CD4-positive, alpha-beta memory T cell (primary cell): Measurements from ENCODE around the gene SYMPK. TPM values are rescaled to one million over a fixed set of nuclear protein-coding genes. Genes with fewer than 3 reads are reported as not detected.

Source experiments
- CTCF ChIA-PET: fragments of 350-600 bp; sonication (Branson Sonifier 250); formaldehyde crosslinking; loops from one replicate; lab custom pipeline; 2021; ENCODE audit warnings: inconsistent platforms; ENCODE audit not compliant: partially characterized antibody; lab: Charles Lee
- POLR2A ChIA-PET: fragments of 350-600 bp; sonication (Branson Sonifier 250); formaldehyde crosslinking; loops from one replicate; lab custom pipeline; 2021; ENCODE audit not compliant: partially characterized antibody; lab: Charles Lee
- DNase-seq, 5 donors: peaks; one replicate each; pipeline versions ENCODE4 v3.0.0 to v3.0.0-alpha.2; 2020 to 2022; ENCODE audit warnings: mixed read lengths in 1 of 5
- H3K27ac ChIP-seq: one replicate; pipeline ENCODE4 v1.7.0; 2013; ENCODE audit warnings: low read depth, low read length
- H3K27me3 ChIP-seq: 2 replicates; pipeline ENCODE4 v1.7.0; 2013; ENCODE audit warnings: mild to moderate bottlenecking, low read length, moderate library complexity; ENCODE audit not compliant: insufficient read depth
- H3K36me3 ChIP-seq: 2 replicates; pipeline ENCODE4 v1.7.0; 2013; ENCODE audit warnings: mild to moderate bottlenecking, low read length, moderate library complexity; ENCODE audit not compliant: insufficient read depth
- H3K4me1 ChIP-seq: 2 replicates; pipeline ENCODE4 v1.7.0; 2013; ENCODE audit warnings: mild to moderate bottlenecking, low read length, moderate library complexity; ENCODE audit not compliant: insufficient read depth
- H3K4me3 ChIP-seq, 2 donors: one replicate each; pipeline ENCODE4 v1.7.0; 2013; ENCODE audit warnings: low read length in 2 of 2, mild to moderate bottlenecking in 1 of 2
- H3K9me3 ChIP-seq, 2 donors: one replicate each; pipeline ENCODE4 v1.7.0; 2013; ENCODE audit warnings: low read length in 2 of 2, control low read depth in 1 of 2; ENCODE audit not compliant: control insufficient read depth in 1 of 2
- H3K27ac Mint-ChIP-seq, 7 donors: one replicate each; pipeline ENCODE4 v1.8.0; 2020 to 2021; ENCODE audit warnings: mixed read lengths in 7 of 7, mild to moderate bottlenecking in 6 of 7, inconsistent platforms in 3 of 7, moderate library complexity in 3 of 7
- H3K27me3 Mint-ChIP-seq, 2 donors: one replicate each; pipeline ENCODE4 v1.8.0; 2020 to 2021; ENCODE audit warnings: mixed read lengths in 2 of 2
- H3K36me3 Mint-ChIP-seq, 2 donors: one replicate each; pipeline ENCODE4 v1.8.0; 2020 to 2021; ENCODE audit warnings: mixed read lengths in 2 of 2, inconsistent platforms in 1 of 2, mild to moderate bottlenecking in 1 of 2
- H3K4me1 Mint-ChIP-seq, 4 donors: one replicate each; pipeline ENCODE4 v1.8.0; 2020 to 2021; ENCODE audit warnings: mixed read lengths in 4 of 4, mild to moderate bottlenecking in 1 of 4
- H3K4me3 Mint-ChIP-seq, 8 donors: one replicate each; pipeline ENCODE4 v1.8.0; 2020 to 2021; ENCODE audit warnings: mixed read lengths in 8 of 8, mild to moderate bottlenecking in 7 of 8, moderate library complexity in 6 of 8, inconsistent platforms in 3 of 8
- H3K9me3 Mint-ChIP-seq, 8 donors: one replicate each; pipeline ENCODE4 v1.8.0; 2020 to 2021; ENCODE audit warnings: mixed read lengths in 8 of 8, mild to moderate bottlenecking in 5 of 8, inconsistent platforms in 3 of 8, moderate library complexity in 1 of 8
- intact Hi-C: fragments of 100-400 bp; cut with micrococcal nuclease; formaldehyde crosslinking; loops from one replicate; pipeline ENCODE4 v1.15.1; 2023
- polyA plus RNA-seq, 2 donors: library from polyadenylated mRNA; unstranded; fragments of 300-500 nt; fragmentation: Illumina TruSeq; gene quantifications; one replicate each; pipeline ENCODE4 v1.2.3, GENCODE V29; 2021
- total RNA-seq, 2 experiments: library from RNA; stranded (reverse); gene quantifications; one replicate each; pipeline ENCODE4 v1.2.3, GENCODE V29; 2021

The SYMPK gene
- total and polyA plus RNA-seq, 4 experiments from 2014 or later = 6.0 to 98.2 (median 55.7) TPM

DNA sequence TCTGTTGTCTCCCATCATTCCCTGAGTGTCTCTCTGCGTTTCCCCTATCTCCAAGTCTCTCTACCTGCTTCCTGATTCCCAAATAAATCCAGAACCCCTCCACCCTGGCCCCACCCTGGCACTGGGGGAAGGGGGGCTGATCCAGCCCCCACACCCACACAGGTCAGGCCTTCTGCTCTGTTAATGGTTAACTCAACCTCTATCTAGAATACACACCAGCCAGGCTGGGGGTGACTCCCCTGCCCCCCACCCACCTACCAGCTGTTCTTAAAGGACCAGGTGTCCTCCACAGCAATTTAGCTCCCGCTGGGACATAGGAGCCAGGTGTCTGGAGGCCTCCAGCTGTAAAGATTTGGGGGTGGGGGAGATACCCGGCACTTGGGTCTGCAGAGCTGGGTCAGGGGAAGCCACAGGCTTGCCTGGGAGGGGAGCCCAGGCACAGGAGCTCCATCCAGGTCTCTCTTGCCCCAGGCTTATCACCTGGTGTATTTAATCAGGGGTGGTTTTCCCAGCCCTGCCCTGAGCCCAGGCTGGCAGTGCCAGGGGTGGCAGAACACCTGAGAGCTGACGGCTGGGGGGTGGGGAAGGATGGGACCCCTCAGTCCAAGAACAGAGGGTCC lies 19.1 kb upstream of the SYMPK start:
- CTCF ChIA-PET = interaction anchor here (0.7 to 4.2 kb wide), 7 partner anchors 11 to 83 kb away, joined by 4 to 38 read pairs (median 4); partner anchors contain the start of genes FOXA3, MYPOP and SYMPK
- Histone ChIP-seq H3K4me1 (peaks cover 43% of the 10 kb centered on the region), H3K27ac (no peak overlapping the region)

DNA sequence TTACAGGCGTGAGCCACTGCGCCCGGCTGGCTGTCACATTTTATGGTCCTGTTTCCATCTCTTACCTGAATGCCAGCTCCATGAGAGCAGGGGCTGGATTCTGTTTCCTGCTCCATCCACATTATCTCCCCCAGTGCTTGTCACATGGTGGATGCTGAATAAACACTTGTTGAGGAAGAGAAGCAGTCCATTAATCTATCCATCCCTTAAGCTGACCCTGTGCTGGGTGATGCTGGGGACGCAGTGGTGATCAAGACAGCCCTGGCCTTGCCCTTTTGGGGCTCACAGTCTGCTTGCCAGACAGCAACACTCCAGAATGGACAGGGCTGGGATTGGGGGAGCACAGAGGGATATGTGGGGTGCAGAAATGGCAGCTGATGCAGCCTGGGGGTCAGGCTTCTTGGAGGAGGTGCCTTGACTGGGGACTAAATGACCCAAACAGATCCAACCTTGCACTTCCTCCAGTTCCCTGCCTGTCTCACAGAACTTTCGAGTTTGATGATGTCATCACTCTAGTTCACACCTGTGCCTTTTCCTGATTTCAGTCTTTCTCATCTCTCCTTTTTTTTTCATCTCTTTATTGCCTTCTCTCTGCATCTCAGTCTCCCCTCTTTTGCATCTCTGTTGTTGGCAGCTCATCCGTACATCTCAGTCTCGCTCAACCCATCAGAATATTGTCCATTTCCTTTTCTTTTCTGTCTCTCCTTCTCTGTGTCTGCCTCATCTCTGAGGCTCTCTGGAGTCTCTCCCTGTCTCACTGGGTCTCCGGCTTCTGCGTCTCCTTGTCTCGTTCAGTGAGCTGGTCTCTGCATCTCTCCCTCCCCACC lies 18.3 kb upstream of the SYMPK start:
- H3K36me3 Mint-ChIP-seq = peaks cover 4 to 7% of the 10 kb centered on the region in 2 donors
- CTCF ChIA-PET = interaction anchor here (0.7 to 4.2 kb wide), 8 partner anchors 11 to 112 kb away, joined by 3 to 38 read pairs (median 4); partner anchors contain the start of genes FOXA3, SIX5 and SYMPK
- H3K27me3 Mint-ChIP-seq = peaks cover 6% of the 10 kb centered on the region in 2 donors
- intact Hi-C loops = no loop called here
- H3K9me3 ChIP-seq = no peaks in the 10 kb centered on the region
- peak overlapping the region in 2 of 7 donors; percentile 13 to 73 for H3K27ac Mint-ChIP-seq
- DNase-seq = no peak
- H3K36me3 ChIP-seq = no peaks in the 10 kb centered on the region
- POLR2A ChIA-PET = interaction anchor here (2.5 to 3.2 kb wide), 2 partner anchors 17 to 22 kb away, joined by 11 to 17 read pairs; partner anchors contain the start of genes FOXA3, MYPOP and SYMPK
- peak overlapping the region in 1 of 8 donors; percentile 29 for H3K4me3 Mint-ChIP-seq
- H3K27ac ChIP-seq = no peak overlapping the region
- no peak overlapping the region for H3K4me3 ChIP-seq
- no peaks in the 10 kb centered on the region for H3K9me3 Mint-ChIP-seq
- no peaks in the 10 kb centered on the region for H3K27me3 ChIP-seq
- H3K4me1 ChIP-seq = peaks cover 47% of the 10 kb centered on the region
- peaks cover 17 to 44% (median 30%) of the 10 kb centered on the region in 4 donors for H3K4me1 Mint-ChIP-seq

More for the DNA sequence above, 19.1 kb upstream of the SYMPK start:
- no peaks in the 10 kb centered on the region for H3K27me3 ChIP-seq
- POLR2A ChIA-PET = interaction anchor here (2.5 to 3.2 kb wide), 2 partner anchors 18 to 21 kb away, joined by 11 to 17 read pairs; partner anchors contain the start of genes FOXA3, MYPOP and SYMPK
- no peak overlapping the region for H3K4me3 ChIP-seq
- no peaks in the 10 kb centered on the region for H3K9me3 ChIP-seq
- peaks cover 4 to 13% of the 10 kb centered on the region in 2 donors for H3K36me3 Mint-ChIP-seq
- H3K27ac Mint-ChIP-seq = no peak overlapping the region
- peaks cover 18 to 49% (median 31%) of the 10 kb centered on the region in 4 donors for H3K4me1 Mint-ChIP-seq
- peaks cover 6% of the 10 kb centered on the region in 2 donors for H3K27me3 Mint-ChIP-seq
- H3K9me3 Mint-ChIP-seq = no peaks in the 10 kb centered on the region
- H3K4me3 Mint-ChIP-seq = peak overlapping the region in 1 of 8 donors; percentile 29
- intact Hi-C loops = no loop called here
- no peaks in the 10 kb centered on the region for H3K36me3 ChIP-seq
- DNase-seq = no peak

GRCh38 chr19:45879971-45880370 lies 17.0 kb upstream of the SYMPK start:
- H3K4me3 ChIP-seq = no peak overlapping the region
- Mint-ChIP-seq H3K4me1 (peaks cover 20 to 42% (median 31%) of the 10 kb centered on the region in 4 donors), H3K36me3 (peaks cover 3 to 4% of the 10 kb centered on the region in 2 donors), H3K27ac (no peak overlapping the region), H3K4me3 (no peak overlapping the region), H3K27me3 (peaks cover 6 to 9% of the 10 kb centered on the region in 2 donors), H3K9me3 (no peaks in the 10 kb centered on the region)
- no peaks in the 10 kb centered on the region for H3K9me3 ChIP-seq
- intact Hi-C loops = no loop called here
- ChIA-PET CTCF (interaction anchor here (1.2 to 1.5 kb wide), 3 partner anchors 14 to 111 kb away, joined by 3 to 4 read pairs (median 3); partner anchors contain the start of gene SIX5), POLR2A (no interaction called here)
- no peak for DNase-seq
- H3K4me1 ChIP-seq = peaks cover 46% of the 10 kb centered on the region
- no peaks in the 10 kb centered on the region for H3K36me3 ChIP-seq
- H3K27me3 ChIP-seq = no peaks in the 10 kb centered on the region
- H3K27ac ChIP-seq = no peak overlapping the region

- Histone ChIP-seq H3K27me3 (no peaks in the 10 kb centered on the region), H3K4me3 (no peak overlapping the region), H3K36me3 (no peaks in the 10 kb centered on the region), H3K27ac (no peak overlapping the region), H3K4me1 (peaks cover 37% of the 10 kb centered on the region), H3K9me3 (no peaks in the 10 kb centered on the region)
- peaks cover 6 to 9% of the 10 kb centered on the region in 2 donors for H3K27me3 Mint-ChIP-seq
- no peak for DNase-seq
- peak overlapping the region in 1 of 7 donors; percentile 36 for H3K27ac Mint-ChIP-seq
- H3K9me3 Mint-ChIP-seq = no peaks in the 10 kb centered on the region
- ChIA-PET POLR2A (no interaction called here), CTCF (interaction anchor here (1.2 kb wide), 1 partner anchor 80 kb away, joined by 3 read pairs; no protein-coding TSS in a partner anchor)
- peaks cover 3 to 4% of the 10 kb centered on the region in 2 donors for H3K36me3 Mint-ChIP-seq
- H3K4me3 Mint-ChIP-seq = peak overlapping the region in 1 of 8 donors; percentile 61
- intact Hi-C loops = no loop called here
- peaks cover 20 to 42% (median 29%) of the 10 kb centered on the region in 4 donors for H3K4me1 Mint-ChIP-seq
Observed at GRCh38 chr19:45879055-45879454, 16.1 kb upstream of the SYMPK start.

- Mint-ChIP-seq H3K4me1 (peaks cover 14 to 36% (median 23%) of the 10 kb centered on the region in 4 donors), H3K27me3 (peaks cover 6 to 9% of the 10 kb centered on the region in 2 donors), H3K4me3 (peak overlapping the region in 4 of 8 donors; percentile 5 to 61 (median 54)), H3K36me3 (peaks cover under 1% of the 10 kb centered on the region in 2 donors), H3K27ac (peak overlapping the region in 2 of 7 donors; percentile 77 to 80), H3K9me3 (no peaks in the 10 kb centered on the region)
- Histone ChIP-seq H3K4me3 (no peak overlapping the region), H3K36me3 (no peaks in the 10 kb centered on the region), H3K9me3 (no peaks in the 10 kb centered on the region), H3K27ac (no peak overlapping the region), H3K4me1 (peaks cover 30% of the 10 kb centered on the region), H3K27me3 (no peaks in the 10 kb centered on the region)
- ChIA-PET POLR2A (no interaction called here), CTCF (no interaction called here)
- intact Hi-C loops = no loop called here
- no peak for DNase-seq
Observed at GRCh38 chr19:45878043-45878794, 15.3 kb upstream of the SYMPK start.

DNA sequence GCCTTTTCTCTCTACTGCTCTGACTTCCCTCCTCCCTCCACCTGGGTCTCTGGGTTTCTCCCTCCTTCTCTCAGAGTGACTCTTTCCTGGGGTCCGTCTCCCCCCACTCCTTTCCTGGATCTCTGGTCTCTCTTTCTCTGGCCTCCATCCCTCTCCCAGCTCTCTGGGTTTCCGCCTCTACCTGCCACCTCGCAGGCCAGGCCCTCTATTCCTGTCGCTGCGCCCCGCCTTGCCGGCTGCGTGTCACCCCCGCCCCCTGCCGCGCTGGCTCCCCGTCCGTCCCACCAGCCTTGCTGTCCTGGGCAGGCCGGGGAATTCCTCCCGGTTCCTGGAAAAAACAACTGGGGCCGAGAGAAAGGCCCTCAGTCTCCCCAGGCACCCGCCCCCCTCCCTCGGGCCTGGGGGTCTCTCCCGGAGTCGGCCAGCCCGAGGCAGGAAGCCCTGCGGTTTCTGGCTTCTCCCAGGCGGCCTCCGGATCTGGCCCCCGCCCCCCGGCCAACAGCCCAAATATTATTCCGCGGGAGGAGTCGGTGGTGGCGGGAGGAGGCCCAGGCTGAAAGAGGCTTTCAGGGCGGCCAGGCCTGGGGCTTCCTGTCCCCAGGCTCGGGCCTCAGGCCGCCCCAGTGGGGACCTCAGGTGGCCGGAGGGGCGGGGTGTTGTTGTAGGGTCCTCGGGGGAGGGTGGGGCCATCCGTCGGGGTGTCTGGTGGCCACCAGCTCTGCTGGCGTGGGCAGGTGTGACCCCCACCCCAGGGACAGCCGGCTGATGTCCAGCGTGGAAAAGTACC lies 13.7 kb upstream of the SYMPK start:
- peak in 1 of 5 donors; percentile 18 for DNase-seq
- POLR2A ChIA-PET = interaction anchor here (1.0 kb wide), 1 partner anchor 9 kb away, joined by 3 read pairs; the partner anchor contains the start of gene IRF2BP1
- H3K27ac Mint-ChIP-seq = peak overlapping the region in 6 of 7 donors; percentile 30 to 85 (median 42)

More for the DNA sequence above, 13.7 kb upstream of the SYMPK start:
- H3K27me3 Mint-ChIP-seq = peaks cover 6 to 8% of the 10 kb centered on the region in 2 donors
- no peaks in the 10 kb centered on the region for H3K9me3 Mint-ChIP-seq
- peak overlapping the region in 5 of 8 donors; percentile 13 to 75 (median 33) for H3K4me3 Mint-ChIP-seq
- intact Hi-C loops = no loop called here
- CTCF ChIA-PET = no interaction called here
- H3K27ac ChIP-seq = peak overlapping the region; percentile 2
- H3K9me3 ChIP-seq = no peaks in the 10 kb centered on the region
- peaks cover 11 to 30% (median 17%) of the 10 kb centered on the region in 4 donors for H3K4me1 Mint-ChIP-seq
- no peaks in the 10 kb centered on the region for H3K27me3 ChIP-seq
- H3K4me3 ChIP-seq = no peak overlapping the region
- peaks cover 17% of the 10 kb centered on the region for H3K4me1 ChIP-seq
- H3K36me3 ChIP-seq = no peaks in the 10 kb centered on the region
- no peaks in the 10 kb centered on the region for H3K36me3 Mint-ChIP-seq
